ENCODE results near the gene INPP5B.

INPP5B gene

DNA sequence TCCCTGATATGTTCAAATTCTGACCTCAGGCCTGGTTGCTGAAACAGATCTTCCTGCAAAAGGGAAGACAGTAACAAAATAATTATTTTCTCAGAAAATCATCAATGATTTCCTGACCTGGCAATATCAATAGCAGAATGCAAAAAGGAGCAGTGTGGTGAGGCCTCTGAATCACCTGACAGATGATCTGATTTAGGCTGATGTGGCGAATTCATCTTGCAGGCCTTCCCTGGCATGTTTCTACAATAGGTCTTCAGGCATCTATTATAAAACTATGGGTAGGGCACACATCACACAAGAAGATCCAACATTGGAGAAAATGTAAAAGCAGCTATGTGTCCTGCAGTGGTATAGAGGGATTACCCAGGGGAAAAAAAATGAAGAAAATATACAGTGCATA, 80.4 kb downstream of the INPP5B start:
- no peak for DNase-seq

DNA sequence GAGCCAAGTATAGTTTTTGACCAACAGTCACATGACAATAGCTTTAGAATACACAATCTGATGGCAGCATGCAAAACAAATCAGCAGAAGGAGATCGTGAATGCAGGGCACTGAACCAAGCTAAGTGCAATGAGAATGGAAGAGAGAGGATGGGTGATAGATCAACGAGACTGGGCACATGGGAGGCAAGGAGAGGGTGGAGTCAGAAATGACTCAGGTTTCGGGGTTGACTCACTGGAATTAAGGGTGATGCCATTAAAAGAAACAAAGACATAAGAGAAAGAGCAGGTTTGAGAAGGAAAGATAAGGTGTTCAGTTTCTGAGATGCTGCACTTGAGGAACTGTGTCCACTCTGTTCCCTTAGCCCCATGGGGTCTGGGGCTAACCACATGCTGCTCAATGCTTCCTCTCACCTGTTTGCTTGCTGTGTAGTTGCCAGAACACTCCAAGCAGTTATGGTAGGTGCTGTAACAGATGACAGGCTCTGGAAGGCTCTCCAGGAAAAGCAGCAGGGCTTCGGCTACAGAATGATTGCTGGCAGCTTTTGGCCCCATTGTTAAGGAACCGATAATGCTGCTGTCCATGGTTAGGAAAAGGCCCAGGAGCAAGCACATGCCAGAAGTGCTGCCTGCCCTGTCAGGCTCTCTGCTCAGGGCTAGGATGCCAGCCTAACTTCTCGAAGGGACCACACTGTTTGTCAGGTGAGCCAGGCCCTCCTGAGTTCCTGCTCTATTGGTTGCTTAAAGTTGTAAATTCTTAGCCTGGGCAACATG, 81.3 kb downstream of the INPP5B start:
- no peak for DNase-seq

GRCh38 chr1:37862330-37862729, 84.5 kb downstream of the INPP5B start:
- no peak for DNase-seq

DNA sequence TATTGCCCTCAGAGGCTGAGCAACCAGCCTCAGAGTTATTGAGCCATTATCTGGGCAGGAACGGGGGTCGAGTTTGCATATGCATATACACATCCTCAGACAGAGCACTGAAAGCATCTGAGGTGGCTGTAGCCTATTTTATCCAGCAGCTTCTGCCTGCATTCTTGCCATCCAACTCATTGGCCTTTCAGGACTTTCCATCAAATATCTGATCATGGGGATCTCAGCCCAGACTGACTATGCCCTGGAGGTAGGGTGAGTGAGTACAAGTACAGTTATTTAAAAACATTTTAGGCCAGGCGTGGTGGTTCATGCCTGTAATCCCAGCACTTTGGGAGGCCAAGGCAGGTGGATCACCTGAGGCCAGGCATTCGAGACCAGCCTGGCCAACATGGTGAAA, 85.7 kb downstream of the INPP5B start:
- DNase-seq, result no peak

DNA sequence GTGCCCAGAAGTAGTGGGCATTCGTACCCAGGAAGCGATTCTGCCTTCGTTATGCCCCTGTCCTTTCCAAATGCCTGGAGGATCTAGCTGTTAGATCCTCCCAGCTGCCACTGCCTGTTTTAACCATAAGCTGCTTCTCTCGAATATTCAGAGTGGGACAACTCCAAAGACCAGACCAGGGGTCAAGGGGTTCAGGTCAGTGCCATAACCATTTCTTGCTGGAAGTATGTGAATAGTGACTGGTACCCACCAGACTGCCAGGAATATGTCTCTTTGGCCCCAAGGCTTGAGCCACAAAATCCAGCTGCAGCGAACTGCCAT, 86.5 kb downstream of the INPP5B start:
- no peak for DNase-seq

- DNase-seq, result peak; percentile 88
Measured at GRCh38 chr1:37859507-37860345, 87.1 kb downstream of the INPP5B start, which contains the start of gene MTF1. MTF1 (minus strand) TSS chr1:37859592; CDS start chr1:37857658, 1,934 bp downstream.

DNA sequence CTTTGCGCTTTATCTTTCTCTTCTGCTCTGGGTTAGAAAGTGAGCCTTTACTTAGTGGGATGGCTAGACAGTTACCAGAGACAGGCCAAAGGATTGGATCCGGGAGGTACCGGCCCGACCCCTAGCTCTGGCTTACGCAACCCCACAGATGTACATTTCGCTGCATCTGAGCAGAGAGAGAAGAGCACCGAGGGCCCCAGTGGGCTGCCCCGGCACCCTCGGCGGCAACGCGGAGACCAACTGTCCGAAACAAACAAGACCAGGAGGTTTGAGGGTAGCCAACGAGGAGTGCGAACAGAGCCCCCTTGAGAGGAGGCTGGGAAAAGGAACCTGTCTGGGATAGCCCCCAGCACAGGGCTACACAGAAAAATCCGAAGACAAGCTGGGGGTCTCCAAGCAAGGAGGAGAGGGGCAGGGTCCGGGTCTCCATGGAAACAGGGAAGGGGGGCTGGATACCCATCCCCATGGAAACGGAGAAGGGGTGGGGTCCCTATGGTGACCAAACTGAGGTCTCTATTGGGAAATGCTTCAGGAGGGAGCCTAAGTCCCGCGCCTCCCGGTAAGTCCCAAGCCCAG, 87.8 kb downstream of the INPP5B start:
- no peak for DNase-seq

DNA sequence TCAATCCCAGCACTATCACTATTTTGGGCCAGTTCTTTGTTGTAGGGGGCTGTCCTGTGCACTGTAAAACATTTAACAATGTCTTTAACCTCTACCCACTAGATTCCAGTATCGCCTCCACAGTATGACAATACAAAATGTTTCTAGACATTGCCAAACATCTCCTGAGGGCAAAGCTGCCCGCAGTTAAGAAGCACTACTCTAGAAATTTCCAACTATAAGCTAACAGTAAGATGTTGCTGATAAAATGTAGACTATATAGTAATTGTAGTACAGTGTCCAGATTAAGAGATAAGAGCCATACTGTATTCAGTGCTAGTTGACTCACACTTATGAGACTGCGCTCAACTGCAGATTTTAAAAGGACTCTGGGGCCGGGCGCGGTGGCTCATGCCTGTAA, 92.4 kb downstream of the INPP5B start:
- no peak for DNase-seq

DNA sequence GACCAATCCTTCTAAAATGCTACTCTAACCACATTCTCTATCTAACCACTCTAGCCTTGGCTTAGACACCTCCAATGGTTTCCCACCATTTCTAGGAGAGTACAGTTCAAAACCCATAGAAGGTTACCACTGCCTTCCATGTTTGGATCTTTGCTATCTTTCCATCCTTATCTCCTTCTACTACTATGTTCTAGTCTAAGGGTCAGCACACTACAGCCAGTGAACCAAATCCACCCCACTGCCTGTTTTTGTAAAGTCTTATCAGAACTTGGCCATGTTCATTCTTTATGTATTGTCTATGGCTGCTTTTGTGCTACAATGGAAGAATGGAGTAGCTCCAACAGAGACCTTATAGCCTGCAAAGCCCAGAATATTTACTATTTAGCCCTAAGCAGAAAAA, 93.7 kb downstream of the INPP5B start:
- no peak for DNase-seq

DNA sequence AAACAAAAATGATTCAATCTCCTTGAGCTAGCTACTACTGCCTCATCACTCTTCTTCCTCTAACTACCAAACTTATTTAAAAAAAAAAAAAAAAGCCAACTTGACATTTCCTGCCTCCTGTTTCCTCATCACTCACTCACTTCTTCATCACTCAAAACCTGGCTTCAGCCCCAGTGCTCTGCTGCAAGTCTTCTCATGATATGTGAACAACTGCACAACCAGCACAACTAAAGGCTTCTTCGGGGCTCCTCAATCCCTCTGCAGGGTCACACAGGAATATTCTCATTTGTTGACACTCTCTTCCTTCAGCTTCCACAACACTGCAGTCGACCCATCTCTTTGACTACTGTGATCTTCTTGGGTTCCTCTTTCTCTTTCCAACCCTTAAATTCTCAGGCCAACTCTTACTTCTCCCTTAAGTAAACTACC, 95.1 kb downstream of the INPP5B start:
- no peak for DNase-seq

DNA sequence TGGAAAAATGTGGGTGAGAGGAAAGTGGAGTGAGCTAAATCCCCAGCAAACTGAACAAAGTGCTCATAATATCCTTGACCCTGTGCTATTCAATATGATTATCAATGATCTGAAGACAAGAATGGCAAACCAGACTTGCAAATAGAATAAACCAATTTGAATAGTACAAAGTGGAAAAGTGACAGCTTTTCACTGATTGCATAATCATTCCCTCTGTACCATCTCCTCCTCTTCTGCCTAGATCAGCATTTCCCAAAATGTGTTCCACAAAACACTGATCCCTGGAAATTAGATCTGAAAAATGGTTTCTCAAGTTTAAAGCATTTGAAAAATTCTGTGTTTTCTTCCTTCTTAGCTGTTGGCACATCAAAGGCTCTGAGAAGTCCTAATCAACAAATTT, 95.6 kb downstream of the INPP5B start:
- DNase-seq, result no peak

- DNase-seq, result no peak
Measured at GRCh38 chr1:37850352-37850955, 96.4 kb downstream of the INPP5B start.

GRCh38 chr1:37849480-37849879, 97.4 kb downstream of the INPP5B start:
- DNase-seq, result no peak

DNA sequence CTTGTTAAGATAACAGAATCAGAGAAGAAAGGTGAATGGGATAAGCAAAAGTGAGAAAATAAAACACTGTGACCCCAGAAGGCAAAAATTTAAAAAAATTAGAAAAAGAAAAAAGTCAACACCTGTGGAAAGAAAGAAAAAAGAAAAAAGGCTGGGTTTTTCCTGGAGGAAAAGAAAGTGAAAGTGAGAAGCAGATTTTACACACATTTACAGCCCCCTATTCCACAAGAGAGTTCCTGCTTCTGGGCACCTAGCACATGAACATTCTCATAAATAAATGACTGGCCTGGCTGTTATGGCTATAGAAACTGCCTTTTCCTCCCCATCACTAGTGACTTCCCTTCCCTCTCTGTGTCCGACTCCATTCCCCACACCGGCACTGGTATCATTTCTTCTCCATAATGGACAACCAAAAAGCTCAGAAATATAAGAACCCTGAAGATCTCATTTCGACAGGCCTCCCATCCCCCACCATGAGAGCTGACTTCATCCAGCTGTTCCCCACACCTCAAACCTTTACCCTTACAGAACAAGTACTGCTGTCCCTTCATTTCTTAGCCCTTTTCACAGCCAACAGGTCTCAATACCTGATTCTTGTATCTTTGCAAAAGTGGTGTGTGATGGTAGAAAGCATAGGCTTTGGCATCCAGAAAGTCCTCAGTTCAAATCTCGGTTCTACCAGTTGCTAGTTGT, 100.1 kb downstream of the INPP5B start:
- DNase-seq, result no peak

- no peak for DNase-seq
Measured at GRCh38 chr1:37845786-37846185, 101.1 kb downstream of the INPP5B start.

GRCh38 chr1:37845049-37845646, 101.7 kb downstream of the INPP5B start:
- DNase-seq, result no peak

DNA sequence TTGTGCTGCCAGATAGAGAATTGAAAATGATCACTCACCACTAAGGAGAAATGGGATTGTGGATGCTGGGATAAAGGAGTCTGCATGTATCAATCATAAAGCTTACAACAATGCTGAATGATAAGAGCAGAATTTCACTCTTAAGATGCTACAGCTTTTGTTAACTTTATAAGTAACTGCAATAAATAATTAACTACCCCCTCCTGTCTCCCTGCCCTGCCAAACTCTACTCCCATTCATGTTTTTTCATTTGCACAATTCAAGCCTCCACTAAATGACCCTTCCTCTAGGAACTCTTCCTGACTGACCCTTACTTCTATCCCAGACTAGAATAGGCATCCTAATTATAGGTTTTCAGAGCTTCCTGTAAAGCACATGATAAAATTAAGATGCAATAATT, 102.3 kb downstream of the INPP5B start:
- DNase-seq, result no peak

DNA sequence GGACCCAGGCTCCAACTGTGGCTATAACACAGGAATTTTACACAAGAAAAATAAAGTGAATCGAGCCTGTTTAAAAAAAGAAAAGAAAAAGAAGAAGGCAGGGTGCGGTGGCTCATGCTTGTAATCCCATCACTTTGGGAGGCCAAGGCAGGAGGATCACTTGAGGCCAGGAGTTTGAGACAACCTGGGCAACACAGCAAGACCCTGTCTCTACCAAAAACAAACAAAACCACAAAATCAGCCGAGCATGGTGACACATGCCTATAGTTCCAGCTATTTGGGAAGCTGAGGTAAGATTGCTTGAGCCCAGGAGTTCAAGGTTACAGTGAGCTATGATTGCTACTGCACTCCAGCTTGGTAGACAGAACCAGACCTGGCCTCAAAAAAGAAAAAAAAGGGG, 105.2 kb downstream of the INPP5B start:
- no peak for DNase-seq

DNA sequence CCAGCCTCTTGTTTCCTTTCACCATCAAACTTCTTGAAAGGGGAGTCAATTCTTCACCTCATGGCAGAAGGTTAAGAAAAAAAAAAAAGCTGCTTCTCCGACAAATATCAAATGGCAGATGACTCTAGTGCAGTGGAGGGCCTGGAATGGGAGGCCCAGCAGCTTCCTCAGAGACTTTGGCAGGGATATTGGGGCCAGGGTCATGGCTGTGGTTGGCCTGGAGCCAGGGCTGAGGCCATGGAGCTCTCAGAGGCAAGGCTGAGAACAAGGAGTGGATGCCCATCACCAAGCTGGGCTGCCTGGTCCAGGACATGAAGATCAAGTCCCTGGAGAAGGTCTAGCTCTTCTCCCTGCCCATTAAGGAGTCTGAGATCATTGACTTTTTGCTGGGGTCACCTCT, 106.1 kb downstream of the INPP5B start:
- no peak for DNase-seq

DNA sequence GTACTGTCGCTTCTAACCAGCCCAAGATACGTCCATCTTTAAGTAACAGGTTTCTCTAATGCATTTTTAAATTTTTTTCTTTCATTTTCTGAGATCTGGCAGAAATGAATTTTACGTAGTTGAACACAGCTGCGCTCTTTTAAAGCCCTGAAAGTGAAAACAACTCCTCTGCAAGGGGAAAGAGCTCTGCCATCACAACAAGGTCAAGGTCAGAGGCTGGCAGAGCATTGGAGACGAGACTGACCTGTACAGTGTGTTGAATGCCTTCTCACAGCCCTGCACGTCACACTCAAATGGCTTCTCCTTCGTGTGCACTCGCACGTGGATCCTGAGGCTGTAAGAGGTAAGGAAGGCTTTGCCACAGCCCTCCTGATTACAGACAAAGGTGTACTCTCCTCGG, 107.2 kb downstream of the INPP5B start:
- no peak for DNase-seq

DNA sequence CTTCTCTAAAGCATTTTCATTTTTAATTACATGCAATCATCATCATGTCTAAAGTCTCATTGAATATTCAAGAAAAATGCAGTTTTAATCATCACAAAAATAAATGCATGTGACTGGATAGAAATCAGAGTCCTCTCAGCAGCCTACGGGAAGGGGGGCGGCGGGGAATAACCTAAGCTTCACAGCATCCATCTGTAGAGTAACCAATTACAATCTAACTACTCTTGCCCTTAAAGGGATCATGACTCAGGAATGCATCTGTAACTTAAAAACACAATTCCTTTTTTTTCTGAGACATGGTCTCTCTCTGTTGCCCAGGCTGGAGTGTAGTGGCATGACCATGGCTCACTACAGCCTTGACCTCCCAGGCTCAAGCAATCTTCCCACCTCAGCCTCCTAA, 110.1 kb downstream of the INPP5B start:
- no peak for DNase-seq

- DNase-seq, result no peak
Measured at GRCh38 chr1:37831809-37832208, 115.0 kb downstream of the INPP5B start.

DNA sequence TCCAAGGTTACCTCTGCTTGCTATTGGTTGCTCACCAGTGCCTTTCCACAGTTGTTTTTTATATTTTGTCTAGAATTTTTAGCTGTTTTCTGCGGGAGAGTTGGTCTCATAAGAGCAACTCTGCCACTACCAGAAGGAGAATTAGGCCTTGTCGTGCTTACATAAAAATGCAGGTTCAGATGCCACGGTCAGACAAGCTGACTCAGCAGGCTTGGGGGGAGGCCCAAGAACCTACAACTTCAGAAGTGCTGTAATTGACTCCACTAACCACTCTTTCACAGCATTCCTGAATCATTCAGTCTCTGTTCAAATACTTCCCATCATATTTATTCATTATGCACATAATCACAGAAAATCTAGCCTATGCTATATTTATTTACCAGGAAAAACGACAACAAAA, 115.7 kb downstream of the INPP5B start:
- DNase-seq, result no peak

Measured in NCI-H1694 treated with DMSO at 0.1 percent for 48 hours (cell line).